Neuronal stem cell (in vitro differentiated cells): ENCODE results near the gene DIPK1C.

ENCODE experiments used
- DNase-seq: peaks from one replicate; pipeline ENCODE4 v3.0.0-alpha.2; 2013; ENCODE audit warnings: low spot score
- H2AFZ ChIP-seq: one replicate; pipeline ENCODE4 v1.6.1; 2013; ENCODE audit warnings: mild to moderate bottlenecking, low read length, inconsistent platforms
- H2AK5ac ChIP-seq: 2 replicates; pipeline ENCODE4 v1.6.1; 2013; ENCODE audit warnings: low read depth, mild to moderate bottlenecking, inconsistent platforms, low read length, moderate library complexity, mixed read lengths
- H2BK120ac ChIP-seq: 2 replicates; pipeline ENCODE4 v1.6.1; 2013; ENCODE audit warnings: low read depth, mild to moderate bottlenecking, inconsistent platforms, low read length, moderate library complexity, mixed read lengths
- H2BK12ac ChIP-seq: one replicate; pipeline ENCODE4 v1.6.1; 2013; ENCODE audit warnings: low read length, inconsistent platforms
- H2BK15ac ChIP-seq: 2 replicates; pipeline ENCODE4 v1.6.1; 2013; ENCODE audit warnings: mild to moderate bottlenecking, low read length, inconsistent platforms, mixed read lengths
- H2BK5ac ChIP-seq: one replicate; pipeline ENCODE4 v1.6.1; 2013; ENCODE audit warnings: inconsistent platforms, mild to moderate bottlenecking, low read length, moderate library complexity
- H3K14ac ChIP-seq: one replicate; pipeline ENCODE4 v1.6.1; 2013; ENCODE audit warnings: low read length, inconsistent platforms
- H3K18ac ChIP-seq: 2 replicates; pipeline ENCODE4 v1.6.1; 2013; ENCODE audit warnings: low read length, inconsistent platforms
- H3K23ac ChIP-seq: 2 replicates; pipeline ENCODE4 v1.6.1; 2013; ENCODE audit warnings: low read depth, mild to moderate bottlenecking, mixed read lengths, low read length, inconsistent platforms; ENCODE audit not compliant: poor library complexity
- H3K27ac ChIP-seq: replicated peaks from 3 replicates; pipeline ENCODE4 v1.5.1; 2013; ENCODE audit warnings: low read length, inconsistent platforms
- H3K27me3 ChIP-seq, 3 experiments: 2 replicates each; pipeline ENCODE4 v1.6.1; 2013; ENCODE audit warnings: low read length in 3 of 3, mild to moderate bottlenecking in 2 of 3, inconsistent platforms in 1 of 3, low read depth in 1 of 3, mixed read lengths in 1 of 3, moderate library complexity in 1 of 3; ENCODE audit not compliant: control insufficient read depth in 3 of 3, insufficient read depth in 3 of 3
- H3K36me3 ChIP-seq, 2 donors: replicated peaks in 1 of 2; 2 replicates each; pipeline ENCODE4 v1.6.1; 2013; ENCODE audit warnings: low read length in 2 of 2; ENCODE audit not compliant: control insufficient read depth in 2 of 2, insufficient read depth in 2 of 2
- H3K4ac ChIP-seq: 2 replicates; pipeline ENCODE4 v1.6.1; 2013; ENCODE audit warnings: inconsistent platforms, mild to moderate bottlenecking, low read length, moderate library complexity
- H3K4me1 ChIP-seq, 2 donors: 1 replicate in 1 of 2; 2 replicates in 1 of 2; pipeline ENCODE4 v1.6.1; 2013; ENCODE audit warnings: low read length in 2 of 2, low read depth in 1 of 2; ENCODE audit not compliant: control insufficient read depth in 2 of 2, insufficient read depth in 1 of 2
- H3K4me2 ChIP-seq: one replicate; pipeline ENCODE4 v1.6.1; 2013; ENCODE audit warnings: mild to moderate bottlenecking, low read length, inconsistent platforms; ENCODE audit not compliant: insufficient read depth, poor library complexity, severe bottlenecking
- H3K4me3 ChIP-seq, 2 donors: 2 replicates each; pipeline ENCODE4 v1.5.1; 2013; ENCODE audit warnings: low read length in 2 of 2, mild to moderate bottlenecking in 2 of 2, inconsistent platforms in 1 of 2, moderate library complexity in 1 of 2
- H3K79me1 ChIP-seq: one replicate; pipeline ENCODE4 v1.6.1; 2013; ENCODE audit warnings: low read depth, mild to moderate bottlenecking, inconsistent platforms, low read length, moderate library complexity
- H3K9ac ChIP-seq: one replicate; pipeline ENCODE4 v1.6.1; 2013; ENCODE audit warnings: mild to moderate bottlenecking, low read depth, low read length, inconsistent platforms; ENCODE audit not compliant: poor library complexity
- H3K9me3 ChIP-seq, 2 donors: replicated peaks in 1 of 2; 2 replicates each; pipeline versions ENCODE3 to v1.6.1; 2013; ENCODE audit warnings: low read length in 2 of 2, mild to moderate bottlenecking in 2 of 2, inconsistent platforms in 1 of 2, low read depth in 1 of 2, mixed read lengths in 1 of 2, moderate library complexity in 1 of 2; ENCODE audit not compliant: control insufficient read depth in 2 of 2, insufficient read depth in 1 of 2
- H4K8ac ChIP-seq: one replicate; pipeline ENCODE4 v1.6.1; 2013; ENCODE audit warnings: low read depth, mild to moderate bottlenecking, inconsistent platforms, low read length, moderate library complexity
- H4K91ac ChIP-seq: one replicate; pipeline ENCODE4 v1.6.1; 2013; ENCODE audit warnings: low read length, low read depth, mild to moderate bottlenecking, inconsistent platforms; ENCODE audit not compliant: poor library complexity
- WGBS, 2 donors: extraction: QIAGEN DNeasy Blood & Tissue Kit; methylation state at CpG; one replicate each; pipeline ENCODE4 v1.1.7; 2013; ENCODE audit warnings: missing lambda C conversion rate in 2 of 2, mixed read lengths in 1 of 2; ENCODE audit not compliant: insufficient read length in 2 of 2, insufficient replicate concordance in 1 of 2; ENCODE audit errors: extremely low coverage in 2 of 2; 5-methylcytosine and 5-hydroxymethylcytosine counted together

Gene DIPK1C

GRCh38 chr18:74425876-74426275, 31.2 kb downstream of the DIPK1C start:
- no peak overlapping the region for H3K4me2 ChIP-seq
- H3K9ac ChIP-seq, result no peak overlapping the region
- WGBS, 2 donors, result no CpG with 5 or more reads among the region's 11 CpGs
- H2AK5ac ChIP-seq, result peak overlapping the region; percentile 27
- H2BK15ac ChIP-seq, result no peak overlapping the region
- H2BK12ac ChIP-seq, result peak overlapping the region; percentile 16
- H2AFZ ChIP-seq, result no peak overlapping the region
- no peak overlapping the region for H3K4ac ChIP-seq
- H3K23ac ChIP-seq, result no peak overlapping the region
- H3K36me3 ChIP-seq, result no peaks in the 10 kb centered on the region
- no peak overlapping the region for H4K91ac ChIP-seq
- peaks cover 2% of the 10 kb centered on the region for H3K79me1 ChIP-seq
- no peak overlapping the region for H3K18ac ChIP-seq
- peaks cover 0 to 9% (median 0%) of the 10 kb centered on the region in 3 experiments for H3K27me3 ChIP-seq
- no peak overlapping the region for H2BK120ac ChIP-seq
- no peak overlapping the region for H3K14ac ChIP-seq
- H3K4me3 ChIP-seq, result no peak overlapping the region
- peaks cover 0 to 2% of the 10 kb centered on the region in 2 donors for H3K4me1 ChIP-seq
- no peak for DNase-seq
- H3K9me3 ChIP-seq, result peaks cover 0 to 5% of the 10 kb centered on the region in 2 donors
- H3K27ac ChIP-seq, result no peak overlapping the region
- H2BK5ac ChIP-seq, result no peak overlapping the region
- H4K8ac ChIP-seq, result no peak overlapping the region

GRCh38 chr18:74425161-74425560, 31.9 kb downstream of the DIPK1C start:
- Histone ChIP-seq H4K91ac (no peak overlapping the region), H2BK12ac (no peak overlapping the region), H3K14ac (no peak overlapping the region), H3K9ac (no peak overlapping the region), H3K9me3 (peaks cover 0 to 5% of the 10 kb centered on the region in 2 donors), H4K8ac (no peak overlapping the region), H3K4me1 (peaks cover 0 to 2% of the 10 kb centered on the region in 2 donors), H2BK5ac (no peak overlapping the region), H3K4me3 (no peak overlapping the region), H3K79me1 (peaks cover 2% of the 10 kb centered on the region), H2BK120ac (no peak overlapping the region), H2BK15ac (no peak overlapping the region), H3K18ac (no peak overlapping the region), H3K27me3 (peaks cover 0 to 9% (median 0%) of the 10 kb centered on the region in 3 experiments), H2AFZ (no peak overlapping the region), H3K36me3 (no peaks in the 10 kb centered on the region), H3K4ac (no peak overlapping the region), H3K4me2 (no peak overlapping the region), H3K27ac (no peak overlapping the region), H2AK5ac (no peak overlapping the region), H3K23ac (no peak overlapping the region)
- no CpG with 5 or more reads among the region's 4 CpGs for WGBS, 2 donors
- DNase-seq, result no peak

DNA sequence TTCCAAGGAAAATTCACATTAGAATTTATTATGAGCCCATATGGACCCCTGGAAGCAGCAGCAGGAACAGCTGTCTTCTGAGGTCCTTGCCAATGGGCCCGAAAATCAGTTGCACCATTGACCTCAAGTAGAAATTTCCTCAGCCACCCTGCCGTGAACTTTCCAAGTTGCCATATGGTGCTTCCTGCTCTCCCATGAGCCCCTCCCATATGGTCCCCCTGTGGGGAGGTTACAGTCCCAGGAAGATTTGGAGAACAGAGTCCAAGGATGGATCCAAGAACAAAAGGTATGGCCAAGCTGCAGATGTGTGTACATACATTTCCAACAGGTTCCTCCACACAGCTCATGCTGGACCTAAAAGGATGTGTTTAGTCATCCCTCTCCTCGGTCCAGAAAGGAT, 34.6 kb downstream of the DIPK1C start:
- H2BK12ac ChIP-seq, result no peak overlapping the region
- H3K4ac ChIP-seq, result no peak overlapping the region
- no peak overlapping the region for H2AFZ ChIP-seq
- H2BK120ac ChIP-seq, result no peak overlapping the region
- no peak overlapping the region for H3K27ac ChIP-seq
- no peak overlapping the region for H3K18ac ChIP-seq
- no CpG with 5 or more reads among the region's 3 CpGs for WGBS, 2 donors
- no peak for DNase-seq
- H3K9me3 ChIP-seq, result peaks cover 0 to 4% of the 10 kb centered on the region in 2 donors
- H3K36me3 ChIP-seq, result no peaks in the 10 kb centered on the region
- H3K14ac ChIP-seq, result no peak overlapping the region
- no peak overlapping the region for H3K4me3 ChIP-seq
- no peak overlapping the region for H3K9ac ChIP-seq
- H3K23ac ChIP-seq, result no peak overlapping the region
- H2BK15ac ChIP-seq, result no peak overlapping the region
- H3K79me1 ChIP-seq, result peaks cover 2% of the 10 kb centered on the region
- H2BK5ac ChIP-seq, result no peak overlapping the region
- H3K27me3 ChIP-seq, result peaks cover 0 to 8% (median 0%) of the 10 kb centered on the region in 3 experiments
- H2AK5ac ChIP-seq, result no peak overlapping the region
- peaks cover 0 to 1% of the 10 kb centered on the region in 2 donors for H3K4me1 ChIP-seq
- no peak overlapping the region for H4K8ac ChIP-seq
- no peak overlapping the region for H3K4me2 ChIP-seq
- no peak overlapping the region for H4K91ac ChIP-seq

- Histone ChIP-seq H4K91ac (no peak overlapping the region), H3K4me1 (no peaks in the 10 kb centered on the region), H3K18ac (no peak overlapping the region), H3K14ac (no peak overlapping the region), H2BK120ac (no peak overlapping the region), H3K23ac (no peak overlapping the region), H2BK5ac (no peak overlapping the region), H2AK5ac (no peak overlapping the region), H4K8ac (no peak overlapping the region), H3K79me1 (no peaks in the 10 kb centered on the region), H2BK12ac (no peak overlapping the region), H3K36me3 (no peaks in the 10 kb centered on the region), H3K4ac (no peak overlapping the region), H3K27me3 (peaks cover 0 to 11% (median 0%) of the 10 kb centered on the region in 3 experiments), H3K9me3 (no peaks in the 10 kb centered on the region), H3K27ac (no peak overlapping the region), H2AFZ (no peak overlapping the region), H3K4me3 (no peak overlapping the region), H2BK15ac (no peak overlapping the region), H3K9ac (no peak overlapping the region), H3K4me2 (no peak overlapping the region)
- WGBS, 2 donors, result no CpG with 5 or more reads among the region's 5 CpGs
- DNase-seq, result no peak
These were observed 36.2 kb downstream of the DIPK1C start for GRCh38 chr18:74420926-74421325.
